ELF-1 (cell line): Measurements from ENCODE around the gene GLT8D1.
"Not testable (repeated sequence)": the region's sequence is repeated elsewhere in the genome, so short reads cannot be mapped to it uniquely, and the experiment has no call there.

ENCODE experiments used
- DNase-seq: peaks from one replicate; pipeline ENCODE4 v3.0.0-alpha.2; 2016; ENCODE audit warnings: low read depth, low spot score

GLT8D1 gene

GRCh38 chr3:52681596-52681995, 24.0 kb downstream of the GLT8D1 start:
- DNase-seq: no peak

- no peak for DNase-seq
These were observed 25.8 kb downstream of the GLT8D1 start for GRCh38 chr3:52679811-52680210.

- DNase-seq: no peak
These were observed 26.4 kb downstream of the GLT8D1 start for GRCh38 chr3:52679199-52679538.

- DNase-seq: no peak
These were observed 27.1 kb downstream of the GLT8D1 start for GRCh38 chr3:52678265-52679198.

- not testable (repeated sequence) for DNase-seq
These were observed 29.4 kb downstream of the GLT8D1 start for GRCh38 chr3:52676201-52676600.

GRCh38 chr3:52671676-52672075, 33.9 kb downstream of the GLT8D1 start:
- DNase-seq: no peak

GRCh38 chr3:52670621-52671521, 34.7 kb downstream of the GLT8D1 start:
- DNase-seq: no peak

- no peak for DNase-seq
These were observed 42.5 kb downstream of the GLT8D1 start for GRCh38 chr3:52663098-52663497.

- DNase-seq: no peak
These were observed 45.5 kb downstream of the GLT8D1 start for GRCh38 chr3:52660046-52660445.

GRCh38 chr3:52655895-52656294, 49.7 kb downstream of the GLT8D1 start:
- no peak for DNase-seq

GRCh38 chr3:52651592-52651991, 54.0 kb downstream of the GLT8D1 start:
- no peak for DNase-seq

GRCh38 chr3:52650439-52650838, 55.2 kb downstream of the GLT8D1 start:
- no peak for DNase-seq

GRCh38 chr3:52649461-52650210, 56.0 kb downstream of the GLT8D1 start:
- DNase-seq: no peak

- no peak for DNase-seq
These were observed 60.0 kb downstream of the GLT8D1 start for GRCh38 chr3:52645549-52645948.
